TTC549 (cell line): Measurements from ENCODE around the gene SLF2.
"Not testable (repeated sequence)": the region's sequence is repeated elsewhere in the genome, so short reads cannot be mapped to it uniquely, and the experiment has no call there.

Experiments used
- FAIRE-seq: peaks from 2 replicates; lab custom pipeline; 2012; peaks lifted over from hg19 to GRCh38; lab: Jason Lieb, UNC

Gene SLF2

DNA sequence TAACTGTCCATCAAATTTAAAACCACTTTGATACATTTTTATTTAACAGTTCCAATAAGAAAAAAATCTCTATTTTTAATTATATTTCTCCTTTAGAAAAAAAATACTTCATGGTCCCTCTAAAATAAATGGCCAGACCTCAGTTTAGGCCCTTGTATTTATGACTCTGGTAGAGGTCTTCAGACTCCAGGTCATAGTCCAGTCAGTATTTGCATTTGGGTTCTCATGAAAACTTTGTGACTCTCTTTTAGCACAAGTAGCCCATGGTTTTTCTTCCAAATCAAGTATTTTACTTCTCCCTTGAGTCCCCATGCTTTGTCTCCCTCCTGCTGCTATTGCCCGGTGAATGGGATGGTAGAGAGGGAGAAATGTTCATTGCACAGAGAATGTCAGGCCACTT lies 51.1 kb downstream of the SLF2 start:
- FAIRE-seq = no peak

DNA sequence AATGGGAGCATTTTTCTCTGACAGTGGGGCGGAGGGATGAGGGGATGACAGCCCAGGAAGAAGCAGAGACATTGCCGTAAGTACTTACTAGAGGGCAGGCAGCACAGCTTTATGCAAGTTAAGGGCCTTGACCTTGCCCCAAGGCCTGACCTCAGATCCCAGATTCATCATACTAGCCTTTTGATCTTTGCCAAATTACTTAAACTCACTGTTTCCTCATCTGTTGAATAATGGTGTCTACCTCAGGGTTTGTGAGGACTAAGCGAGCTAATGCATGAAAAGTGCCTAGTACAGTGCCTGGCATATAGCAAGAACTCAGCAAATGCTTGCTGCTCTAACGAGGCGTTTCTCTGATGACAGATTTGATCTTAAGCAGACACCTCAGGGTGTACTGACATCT lies 53.1 kb downstream of the SLF2 start:
- no peak for FAIRE-seq

DNA sequence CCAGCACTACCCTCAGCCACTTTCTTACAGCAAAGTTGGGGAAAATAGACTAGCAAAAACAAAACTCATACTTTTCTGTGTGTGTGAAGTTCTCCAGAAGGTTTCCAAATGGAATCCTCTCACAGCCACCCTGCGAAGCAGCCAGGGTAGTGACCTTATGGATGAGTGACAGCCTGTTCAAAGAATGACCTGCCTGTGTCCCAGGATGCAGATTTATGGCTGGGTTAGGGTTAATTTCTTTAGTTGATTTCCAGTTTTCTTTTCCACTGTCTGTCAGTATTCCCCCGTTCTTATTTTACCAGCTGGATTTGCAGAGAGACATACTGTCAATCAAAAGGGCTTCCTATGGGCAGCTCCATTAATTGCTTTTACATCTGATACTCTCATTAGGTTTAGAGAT lies 54.1 kb downstream of the SLF2 start:
- FAIRE-seq = no peak

DNA sequence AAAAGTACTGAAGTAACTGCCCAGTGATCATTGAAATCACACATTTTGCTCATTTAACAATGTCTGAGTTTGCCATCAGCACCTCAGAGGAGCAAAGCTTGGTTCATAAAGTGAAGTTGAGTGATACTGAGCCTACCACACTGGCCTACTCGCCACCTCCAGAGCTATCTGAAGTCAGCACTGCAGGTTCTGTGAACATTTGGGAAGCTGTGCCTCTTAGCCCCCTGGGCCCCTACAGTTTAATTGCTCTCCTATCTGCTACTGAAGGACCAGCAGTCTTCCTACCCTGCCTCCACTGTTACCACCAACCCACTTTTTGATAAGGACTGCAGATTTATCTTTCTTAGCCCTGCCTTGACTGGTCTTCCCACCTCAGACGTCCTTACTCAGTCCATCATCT lies 54.6 kb downstream of the SLF2 start:
- no peak for FAIRE-seq

DNA sequence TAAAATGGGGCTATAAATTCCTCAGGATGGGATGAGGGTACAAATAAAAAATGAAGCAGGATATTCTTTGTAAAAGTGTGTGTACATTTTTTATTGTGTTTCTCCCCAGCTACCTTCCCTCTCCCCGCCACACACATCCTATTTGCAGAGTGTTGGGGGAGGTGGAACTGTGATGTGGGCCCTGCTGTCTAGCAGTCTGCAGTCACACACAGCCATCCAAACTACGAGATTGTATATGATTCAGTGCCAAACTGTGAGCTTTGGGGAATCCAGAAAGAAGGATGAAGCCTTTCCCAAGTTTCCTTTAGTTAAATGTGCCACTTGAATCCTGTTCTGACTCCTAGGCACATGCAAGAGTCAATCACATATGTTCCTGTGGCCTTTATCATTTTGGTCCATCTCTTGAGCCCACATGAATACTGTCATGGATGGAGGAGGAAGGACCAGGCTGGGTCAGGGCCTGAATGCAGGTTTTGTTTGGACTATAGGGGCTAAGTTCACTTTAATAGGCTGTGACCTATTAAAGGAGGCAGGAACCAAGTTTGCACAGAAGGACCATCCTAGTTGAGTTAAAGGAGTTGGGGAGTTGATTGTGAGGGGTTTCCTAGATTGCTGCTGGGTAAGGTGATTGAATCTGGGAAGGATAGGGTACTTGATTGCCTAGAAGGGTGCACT lies 55.4 kb downstream of the SLF2 start:
- no peak for FAIRE-seq

DNA sequence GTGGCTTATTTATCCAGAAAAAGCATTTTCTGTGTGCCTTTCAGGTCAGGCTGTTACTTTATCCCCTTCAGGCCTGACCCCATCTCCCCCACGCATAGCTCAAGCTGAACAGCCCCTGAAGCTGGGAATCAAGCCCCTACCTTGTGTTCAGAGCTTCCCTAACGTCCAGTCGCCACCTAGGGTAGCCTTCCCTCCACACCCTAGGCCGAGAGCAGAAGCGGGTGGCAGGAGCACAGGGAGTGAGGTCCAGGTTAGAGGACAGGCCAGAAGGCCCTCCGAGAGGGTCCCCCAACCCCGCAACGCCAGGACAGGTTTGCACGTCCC lies 56.1 kb downstream of the SLF2 start:
- no peak for FAIRE-seq

DNA sequence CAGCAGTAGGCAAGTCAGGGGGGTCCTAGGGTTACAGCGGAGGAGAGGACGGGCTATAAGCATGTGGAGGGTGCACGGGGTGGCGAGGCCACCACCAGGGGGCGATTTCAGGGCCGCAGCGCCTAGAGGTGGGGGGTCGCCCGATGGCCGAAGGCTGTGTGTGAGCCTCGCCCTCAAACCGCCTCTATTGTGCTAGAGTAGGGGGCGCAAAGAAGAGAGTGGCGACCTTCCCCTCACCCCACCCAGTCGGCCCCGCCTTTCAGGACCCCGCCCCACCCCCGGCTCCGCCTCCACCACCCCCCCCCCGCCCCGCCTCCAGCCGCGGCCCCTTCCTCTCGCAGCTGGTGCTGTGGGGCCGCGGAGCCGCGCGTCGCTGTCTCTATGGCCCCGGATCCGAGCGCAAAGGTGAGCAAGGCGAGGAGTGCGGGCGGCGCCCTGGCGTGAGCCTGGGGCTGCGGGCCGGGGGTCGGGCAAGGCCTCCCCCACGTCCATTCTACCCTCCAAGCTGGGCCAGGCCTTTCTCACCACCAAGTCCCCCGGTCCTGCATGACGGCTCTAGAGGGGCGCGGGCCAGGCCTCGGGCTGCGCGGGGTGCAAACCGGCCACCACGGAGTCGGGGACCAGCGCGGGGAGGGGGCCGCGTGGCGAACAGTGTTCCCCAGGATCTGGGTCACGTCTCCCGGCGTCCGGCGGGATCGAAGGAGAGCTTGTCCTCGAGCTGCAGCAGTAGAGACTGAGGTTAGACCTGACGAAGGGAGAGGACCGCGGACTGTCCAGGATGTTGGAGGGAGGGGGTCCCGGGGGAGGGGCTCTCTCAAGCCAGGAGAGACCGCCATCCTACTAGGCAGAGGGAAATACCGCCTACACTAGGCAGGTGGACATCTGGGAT lies 56.7 kb downstream of the SLF2 start, which contains the start of gene SEMA4G:
Gene SEMA4G, plus strand, starts transcription at position 318 of the 889 bp plus-strand sequence. CDS start 3,409 bp downstream, outside the sequence.
- FAIRE-seq = no peak

DNA sequence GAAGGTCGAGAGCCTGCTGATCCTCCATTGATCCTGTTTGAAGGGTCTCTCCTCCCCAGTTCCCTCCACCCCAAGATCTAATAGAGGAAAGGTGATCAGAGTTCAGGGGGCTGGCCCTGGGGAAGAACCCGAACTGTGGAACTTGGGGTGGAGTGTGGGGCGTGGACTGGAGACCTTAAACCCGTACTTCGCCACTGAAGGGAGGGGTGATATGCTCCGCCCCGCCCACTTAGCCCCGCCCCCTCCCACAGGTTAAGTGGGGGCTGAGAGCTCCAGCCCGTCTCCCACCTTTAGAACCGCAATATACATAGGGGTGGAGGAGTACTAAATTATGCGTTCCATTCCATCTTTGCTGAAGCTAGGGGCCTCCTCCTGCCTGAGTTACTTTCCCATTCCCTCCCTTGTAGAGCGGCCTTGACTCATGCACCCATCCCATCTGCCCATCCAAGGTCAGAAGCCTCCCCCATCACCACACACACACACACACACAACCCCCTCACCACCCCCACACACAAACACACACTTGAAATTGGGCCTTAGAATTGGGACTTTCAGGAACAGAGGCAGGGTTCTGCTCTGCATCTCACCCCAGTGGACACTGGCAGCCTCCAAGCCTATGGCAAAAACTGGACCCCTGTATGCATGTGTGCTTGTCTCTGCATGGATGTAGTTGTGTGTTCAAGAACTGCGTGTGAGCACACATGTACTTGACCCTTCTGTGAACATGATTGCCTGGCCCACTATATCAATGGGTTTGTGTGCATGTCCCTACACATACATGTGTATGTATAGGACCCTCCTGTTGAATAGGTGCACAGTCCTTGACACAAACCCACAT lies 57.5 kb downstream of the SLF2 start:
- no peak for FAIRE-seq

DNA sequence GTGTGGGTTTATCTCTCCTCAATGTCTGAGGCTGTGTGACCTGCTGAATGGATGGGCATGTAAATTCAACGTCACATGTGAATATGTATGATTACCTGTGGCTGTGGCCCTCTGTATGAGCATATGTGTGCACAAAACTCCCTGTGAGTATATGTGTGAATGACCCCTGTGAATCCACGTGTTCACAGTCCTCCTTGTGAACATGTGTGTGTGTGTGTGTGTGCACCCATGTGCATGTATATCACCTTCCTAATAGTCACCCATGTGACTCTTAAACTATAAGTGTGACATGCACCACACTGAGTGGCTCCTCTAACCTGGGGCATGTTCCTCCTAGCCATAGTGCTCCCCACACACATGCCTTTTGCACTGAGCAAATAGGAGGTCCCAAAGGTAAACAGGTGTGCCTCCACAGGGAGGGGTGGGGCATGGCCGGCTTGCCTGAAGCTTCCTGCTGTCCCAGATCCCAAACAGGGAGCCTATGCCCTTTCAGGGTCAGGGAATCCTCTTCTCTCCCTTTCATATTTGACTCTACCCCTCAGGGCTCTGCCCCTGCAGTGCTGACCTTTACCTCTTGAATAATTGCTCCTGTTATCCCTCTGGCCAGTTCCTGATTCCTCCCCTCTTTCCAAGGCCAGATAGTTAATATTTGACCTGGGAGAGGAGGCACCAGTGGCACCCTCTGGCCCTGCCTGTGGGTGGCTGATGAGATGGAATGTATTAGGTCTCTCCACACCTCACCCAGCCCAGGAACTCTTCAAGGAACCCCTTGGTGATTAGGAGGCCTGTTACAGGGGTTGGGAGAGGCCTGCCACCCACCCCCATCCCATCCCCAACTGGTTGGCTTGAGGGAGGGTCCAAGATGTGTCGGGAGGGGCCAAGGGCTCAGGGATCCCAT lies 58.4 kb downstream of the SLF2 start:
- FAIRE-seq = no peak

DNA sequence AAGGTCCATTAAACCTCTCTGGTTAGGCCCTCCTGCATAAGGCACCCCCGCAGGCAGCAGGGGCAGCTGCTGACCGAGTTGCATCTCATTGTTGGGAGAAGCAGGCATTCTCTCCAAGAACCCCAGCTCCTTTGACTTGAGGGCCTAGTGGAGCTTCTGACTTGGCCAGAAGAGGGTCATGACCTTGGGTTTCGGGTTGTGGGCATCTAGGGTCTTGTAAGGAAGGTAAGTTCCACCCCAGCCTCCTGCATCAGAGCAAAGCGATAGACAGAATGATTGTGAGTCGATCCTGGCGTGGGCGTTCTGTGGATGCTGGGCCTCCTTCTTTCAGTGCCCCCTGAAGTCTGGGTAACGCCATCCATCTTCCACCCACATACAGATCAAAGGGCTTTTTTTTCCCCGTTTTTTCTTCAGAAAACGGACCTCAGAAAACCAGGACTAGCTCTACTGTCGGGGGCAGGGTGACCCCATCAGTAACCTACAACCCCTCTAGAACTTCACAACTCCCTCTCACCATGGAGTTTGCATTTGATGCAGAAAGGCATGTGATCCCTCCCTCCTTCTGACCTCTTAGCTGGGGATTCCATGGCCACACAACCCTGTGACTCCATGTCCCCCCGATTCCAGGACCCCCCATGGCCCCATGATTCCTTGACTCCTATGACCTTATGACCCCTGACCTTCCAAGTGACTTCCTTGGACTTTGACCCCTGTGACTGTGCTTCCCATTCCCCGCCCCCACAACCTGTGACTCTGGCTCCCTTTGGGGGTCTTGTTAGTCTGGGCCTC lies 59.5 kb downstream of the SLF2 start:
- FAIRE-seq = no peak

DNA sequence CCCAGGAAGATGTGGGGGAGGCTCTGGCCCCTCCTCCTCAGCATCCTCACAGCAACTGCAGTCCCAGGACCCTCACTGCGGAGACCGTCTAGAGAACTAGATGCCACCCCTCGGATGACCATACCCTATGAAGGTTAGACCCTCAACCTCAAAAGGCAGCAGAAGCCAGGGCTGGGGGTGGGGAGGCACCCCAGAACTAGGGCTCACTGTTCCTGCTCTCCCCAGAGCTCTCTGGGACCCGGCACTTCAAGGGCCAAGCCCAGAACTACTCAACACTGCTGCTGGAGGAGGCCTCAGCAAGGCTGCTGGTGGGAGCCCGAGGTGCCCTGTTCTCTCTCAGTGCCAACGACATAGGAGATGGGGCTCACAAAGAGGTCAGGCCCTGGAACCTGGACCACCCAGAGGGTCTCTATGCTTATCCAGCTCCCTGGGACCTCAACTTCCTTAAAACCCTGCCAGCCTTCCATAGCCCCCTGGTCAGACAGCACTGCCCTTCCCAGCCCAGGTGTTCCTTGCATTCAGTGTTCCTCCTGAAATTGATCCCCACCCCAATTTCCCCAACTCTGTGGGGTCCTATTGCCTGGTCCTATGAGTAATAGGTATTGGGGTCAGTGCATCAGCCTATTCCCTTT lies 60.3 kb downstream of the SLF2 start:
- FAIRE-seq = no peak

DNA sequence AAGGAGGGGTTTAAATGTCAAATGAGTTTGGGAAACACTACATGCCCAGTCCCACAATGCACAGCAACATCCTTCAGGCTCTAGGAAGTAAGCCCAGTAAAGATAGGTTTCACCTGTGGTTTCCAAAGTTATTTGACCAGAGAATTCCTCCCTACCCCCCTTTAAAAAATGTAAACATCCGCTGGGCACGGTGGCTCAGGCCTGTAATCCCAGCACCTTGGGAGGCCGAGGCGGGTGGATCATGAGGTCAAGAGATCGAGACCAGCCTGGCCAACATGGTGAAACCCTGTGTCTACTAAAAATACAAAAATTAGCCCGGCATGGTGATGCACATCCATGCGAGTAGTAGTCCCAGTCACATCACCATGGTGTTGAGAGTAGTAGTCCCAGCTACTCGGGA lies 62.6 kb downstream of the SLF2 start:
- FAIRE-seq = not testable (repeated sequence)

DNA sequence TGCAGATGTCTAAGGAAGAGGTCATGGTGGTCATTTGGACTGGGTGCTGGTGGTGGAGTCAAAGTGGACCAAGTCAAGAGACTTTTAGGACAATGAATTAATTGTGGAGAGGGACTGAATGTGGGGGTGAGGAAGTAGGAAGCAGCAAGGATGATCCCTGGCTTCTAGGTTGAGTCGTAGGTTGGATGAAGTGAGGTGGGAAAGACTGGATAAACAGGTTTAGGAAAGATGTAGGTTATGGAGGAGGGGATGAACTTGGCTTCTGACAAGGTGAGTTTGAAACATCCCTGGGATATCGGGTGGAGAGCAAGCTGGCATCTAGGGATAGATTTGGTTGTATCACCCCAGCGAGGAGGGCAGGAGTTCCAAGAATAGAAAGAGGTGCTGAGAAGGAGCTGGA lies 64.1 kb downstream of the SLF2 start:
- no peak for FAIRE-seq

DNA sequence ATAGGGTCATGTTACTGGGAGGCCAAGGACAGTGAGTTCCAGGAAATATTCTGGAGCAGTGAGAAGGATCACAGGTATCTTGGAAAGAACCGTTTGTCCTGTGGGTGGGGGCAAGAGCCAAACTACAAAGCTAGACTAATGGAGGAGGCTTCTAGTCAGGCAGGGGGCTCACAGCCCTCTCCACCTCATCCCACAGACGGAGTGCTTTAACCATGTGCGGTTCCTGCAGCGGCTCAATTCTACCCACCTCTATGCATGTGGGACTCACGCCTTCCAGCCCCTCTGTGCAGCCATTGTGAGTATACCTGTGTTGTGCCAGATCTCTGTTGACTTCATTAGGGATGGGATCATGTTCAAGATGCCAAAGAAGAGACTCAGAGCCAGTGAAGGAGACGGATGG lies 64.7 kb downstream of the SLF2 start:
- no peak for FAIRE-seq

DNA sequence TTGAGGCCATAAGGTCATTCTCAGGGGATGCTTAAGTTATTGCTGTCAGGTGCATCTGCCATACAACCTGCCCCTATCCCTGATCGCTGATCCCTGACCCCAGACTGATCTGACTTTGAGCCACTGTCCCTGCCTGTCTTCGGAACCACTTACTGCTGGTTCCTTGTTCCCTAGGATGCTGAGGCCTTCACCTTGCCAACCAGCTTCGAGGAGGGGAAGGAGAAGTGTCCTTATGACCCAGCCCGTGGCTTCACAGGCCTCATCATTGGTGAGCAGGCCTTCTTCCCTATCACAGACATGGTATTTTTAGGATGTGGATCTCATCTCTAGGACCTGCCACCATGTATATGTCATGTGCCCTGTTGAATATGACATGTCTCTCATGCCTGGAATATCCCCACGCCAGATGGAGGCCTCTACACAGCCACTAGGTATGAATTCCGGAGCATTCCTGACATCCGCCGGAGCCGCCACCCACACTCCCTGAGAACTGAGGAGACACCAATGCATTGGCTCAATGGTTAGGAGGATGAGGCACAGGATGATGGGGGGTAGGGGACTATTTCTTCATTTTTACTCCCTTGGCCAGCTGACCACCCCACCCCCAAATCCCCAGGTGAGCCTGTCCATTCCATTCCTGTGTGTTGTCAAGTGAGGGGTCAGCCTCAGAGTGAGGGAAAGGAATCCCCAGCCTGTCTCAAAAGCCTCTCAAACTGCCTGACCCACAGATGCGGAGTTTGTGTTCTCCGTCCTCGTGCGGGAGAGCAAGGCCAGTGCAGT lies 65.5 kb downstream of the SLF2 start:
- no peak for FAIRE-seq

DNA sequence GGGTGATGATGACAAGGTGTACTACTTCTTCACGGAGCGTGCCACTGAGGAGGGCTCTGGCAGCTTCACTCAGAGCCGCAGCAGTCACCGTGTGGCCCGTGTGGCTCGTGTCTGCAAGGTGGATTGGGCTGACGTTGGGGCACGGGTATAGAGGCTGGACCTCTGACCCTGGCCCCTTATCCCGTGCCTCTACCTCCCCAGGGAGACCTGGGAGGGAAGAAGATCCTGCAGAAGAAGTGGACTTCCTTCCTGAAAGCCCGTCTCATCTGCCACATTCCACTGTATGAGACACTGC lies 66.1 kb downstream of the SLF2 start:
- no peak for FAIRE-seq

DNA sequence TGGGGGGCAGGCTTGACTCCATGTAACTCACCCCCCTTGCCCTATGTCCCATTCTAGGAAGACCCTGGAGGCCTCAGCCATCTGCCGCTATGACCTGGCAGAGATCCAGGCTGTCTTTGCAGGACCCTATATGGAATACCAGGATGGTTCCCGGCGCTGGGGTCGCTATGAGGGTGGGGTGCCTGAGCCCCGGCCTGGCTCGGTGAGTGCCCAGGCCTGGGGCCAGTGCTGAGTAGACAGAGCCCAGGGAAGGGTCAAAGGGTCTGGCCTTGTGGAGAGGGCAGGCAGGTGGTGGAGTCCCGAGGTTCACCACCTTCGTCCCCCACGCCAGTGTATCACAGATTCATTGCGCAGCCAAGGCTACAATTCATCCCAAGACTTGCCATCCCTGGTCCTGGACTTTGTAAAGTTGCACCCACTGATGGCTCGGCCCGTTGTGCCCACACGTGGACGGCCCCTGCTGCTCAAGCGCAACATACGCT lies 67.1 kb downstream of the SLF2 start:
- no peak for FAIRE-seq

DNA sequence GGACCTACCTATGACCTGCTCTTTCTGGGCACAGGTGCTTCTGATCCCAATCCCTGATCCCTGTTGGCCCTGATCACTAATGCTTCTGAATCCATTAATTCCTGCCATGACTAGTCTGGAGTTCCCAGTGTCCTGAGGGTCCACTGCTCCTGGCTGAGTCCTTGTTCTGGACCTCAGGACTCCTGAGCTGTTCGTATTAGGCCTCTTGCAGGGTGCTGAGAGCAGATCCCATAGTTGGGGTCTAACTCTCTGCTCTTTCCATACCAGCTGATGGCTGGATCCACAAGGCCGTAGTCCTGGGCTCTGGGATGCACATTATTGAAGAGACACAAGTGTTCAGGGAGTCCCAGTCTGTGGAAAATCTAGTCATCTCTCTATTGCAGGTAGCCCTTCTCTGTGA lies 67.5 kb downstream of the SLF2 start:
- no peak for FAIRE-seq

DNA sequence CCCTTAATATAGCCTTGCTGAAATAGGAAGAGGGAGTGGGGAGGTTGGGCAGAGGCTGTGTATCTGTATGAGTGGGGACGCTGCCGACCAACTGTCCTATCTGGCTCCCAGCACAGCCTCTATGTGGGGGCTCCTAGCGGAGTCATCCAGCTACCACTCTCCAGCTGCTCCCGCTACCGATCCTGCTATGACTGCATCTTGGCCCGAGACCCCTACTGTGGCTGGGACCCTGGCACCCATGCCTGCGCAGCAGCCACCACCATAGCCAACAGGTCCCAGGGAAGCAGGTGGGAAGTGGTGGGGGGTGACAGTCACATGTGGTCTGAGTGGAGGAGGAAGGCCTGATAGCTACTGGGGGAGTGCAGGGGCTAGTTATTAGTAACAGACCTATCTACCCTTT lies 67.9 kb downstream of the SLF2 start:
- no peak for FAIRE-seq
